HCT116 (cell line): ENCODE measurements around the gene PPARGC1A. TPM values are rescaled to one million over a fixed set of nuclear protein-coding genes. Genes with fewer than 3 reads are reported as not detected.

Experiments used
- ATAC-seq: fragments of 200-7000 bp; cut with Tn5 transposase; 2 replicates; pipeline ENCODE4 v1.9.1; 2020; ENCODE audit warnings: mild to moderate bottlenecking, moderate library complexity
- BruUV-seq: library from RNA; stranded (reverse); fragments of 400-500 nt; replicated peaks from 2 replicates; lab custom pipeline; 2021; lab: Mats Ljungman, UMichigan
- CTCF ChIA-PET: fragments of 300-600 bp; sonication (Branson Sonifier 250); formaldehyde crosslinking; loops from one replicate; lab custom pipeline; 2021; ENCODE audit warnings: antibody characterized with exemption; lab: Charles Lee
- POLR2A ChIA-PET: fragments of 300-600, 350-600 bp; sonication (Branson Sonifier 250); formaldehyde crosslinking; loops from one replicate; lab custom pipeline; 2021; ENCODE audit warnings: antibody characterized with exemption; lab: Charles Lee
- RAD21 ChIA-PET, 2 experiments: fragments of 300-600 bp; sonication (Branson Sonifier 250); formaldehyde crosslinking; loops; one replicate each; lab custom pipeline; 2023; ENCODE audit warnings: low total read pairs in 2 of 2; ENCODE audit not compliant: uncharacterized antibody in 2 of 2, unreplicated experiment in 2 of 2, low non-redundant PET in 1 of 2; lab: Charles Lee
- DNase-seq: peaks from one replicate; pipeline ENCODE4 v3.0.0-alpha.2; 2010; ENCODE audit warnings: low read depth, low spot score
- H2AFZ ChIP-seq: fragments of 200-600 bp; shearing (Covaris generic), sonication (generic); 2 replicates; pipeline ENCODE4 v1.6.1; 2017; ENCODE audit warnings: low read depth, mixed run types, mixed read lengths, antibody characterized with exemption, low read length; ENCODE audit not compliant: poor library complexity, severe bottlenecking
- H3K27ac ChIP-seq: 2 replicates; pipeline ENCODE4 v1.5.1; 2012; ENCODE audit warnings: low read depth, low read length
- H3K27me3 ChIP-seq: fragments of 200-600 bp; sonication (generic); 2 replicates; pipeline ENCODE4 v1.6.1; 2016; ENCODE audit warnings: mixed run types, low read length, mixed read lengths; ENCODE audit not compliant: insufficient read depth
- H3K36me3 ChIP-seq, 2 experiments: fragments of 200-500 bp in 1 of 2; fragments of 200-600 bp in 1 of 2; sonication (Bioruptor generic) in 1 of 2; sonication (generic) in 1 of 2; 2 replicates each; pipeline versions ENCODE4 v1.5.1 to v1.6.1; 2014 to 2016; ENCODE audit warnings: low read length in 2 of 2, inconsistent platforms in 1 of 2, mixed read lengths in 1 of 2, mixed run types in 1 of 2; ENCODE audit not compliant: insufficient read depth in 2 of 2, control insufficient read depth in 1 of 2
- H3K4me1 ChIP-seq, 2 experiments: fragments of 200-600 bp in 1 of 2; sonication (generic) in 1 of 2; 2 replicates each; pipeline versions ENCODE4 v1.5.1 to v1.6.1; 2012 to 2017; ENCODE audit warnings: low read length in 2 of 2, inconsistent platforms in 1 of 2, mild to moderate bottlenecking in 1 of 2, mixed read lengths in 1 of 2, mixed run types in 1 of 2, moderate library complexity in 1 of 2; ENCODE audit not compliant: insufficient read depth in 2 of 2, control insufficient read depth in 1 of 2
- H3K4me2 ChIP-seq: fragments of 200-600 bp; sonication (generic); 2 replicates; pipeline ENCODE4 v1.6.1; 2017; ENCODE audit warnings: mixed run types, low read length, mixed read lengths
- H3K4me3 ChIP-seq, 2 experiments: fragments of 200-600 bp in 1 of 2; sonication (generic) in 1 of 2; replicated peaks in 1 of 2; 2 replicates each; pipeline ENCODE4 v1.5.1; 2011 to 2016; ENCODE audit warnings: low read length in 2 of 2, control low read depth in 1 of 2, low read depth in 1 of 2, mild to moderate bottlenecking in 1 of 2, mixed read lengths in 1 of 2, mixed run types in 1 of 2
- H3K79me2 ChIP-seq: fragments of 200-600 bp; sonication (generic); 2 replicates; pipeline ENCODE4 v1.6.1; 2017; ENCODE audit warnings: mild to moderate bottlenecking, mixed run types, low read length, moderate library complexity, mixed read lengths; ENCODE audit not compliant: insufficient read depth
- H3K9ac ChIP-seq: fragments of 200-600 bp; sonication (generic); 2 replicates; pipeline ENCODE4 v1.6.1; 2016; ENCODE audit warnings: low read length, mixed read lengths
- H3K9me2 ChIP-seq: fragments of 200-600 bp; sonication (generic), shearing (Covaris generic); 2 replicates; pipeline ENCODE4 v1.6.1; 2017; ENCODE audit warnings: mixed run types, mild to moderate bottlenecking, moderate library complexity; ENCODE audit not compliant: insufficient read depth
- H3K9me3 ChIP-seq, 2 experiments: fragments of 200-500 bp in 1 of 2; fragments of 200-600 bp in 1 of 2; sonication (Bioruptor generic) in 1 of 2; sonication (generic) in 1 of 2; 2 replicates each; pipeline ENCODE4 v1.6.1; 2014 to 2017; ENCODE audit warnings: low read length in 2 of 2, mixed read lengths in 2 of 2, inconsistent platforms in 1 of 2, low read depth in 1 of 2, mild to moderate bottlenecking in 1 of 2, mixed run types in 1 of 2, moderate library complexity in 1 of 2; ENCODE audit not compliant: control insufficient read depth in 1 of 2, insufficient read depth in 1 of 2
- H4K20me1 ChIP-seq: fragments of 200-600 bp; sonication (generic), shearing (Covaris generic); 2 replicates; pipeline ENCODE4 v1.6.1; 2017; ENCODE audit warnings: mixed run types, mild to moderate bottlenecking, moderate library complexity; ENCODE audit not compliant: insufficient read depth
- CBX3 ChIP-seq: IDR thresholded peaks from 2 replicates; pipeline ENCODE4 v1.6.1; 2012; ENCODE audit warnings: low read depth
- EGR1 ChIP-seq: IDR thresholded peaks from 2 replicates; pipeline ENCODE4 v1.6.1; 2012; ENCODE audit warnings: low read depth
- ELF1 ChIP-seq: IDR thresholded peaks from 2 replicates; pipeline ENCODE4 v1.6.1; 2012; ENCODE audit warnings: low read depth, borderline replicate concordance
- EZH2 ChIP-seq: fragments of 200-600 bp; sonication (generic); IDR thresholded peaks from 2 replicates; pipeline ENCODE4 v1.6.1; 2017; ENCODE audit warnings: antibody characterized with exemption, mixed run types
- JUND ChIP-seq: IDR thresholded peaks from 2 replicates; pipeline ENCODE4 v1.6.1; 2012
- MAX ChIP-seq: IDR thresholded peaks from 2 replicates; pipeline ENCODE4 v1.6.1; 2012
- POLR2A ChIP-seq: IDR thresholded peaks from 2 replicates; pipeline ENCODE4 v1.7.0; 2011; ENCODE audit warnings: borderline replicate concordance; ENCODE audit not compliant: insufficient read depth, insufficient read length; ENCODE audit errors: extremely low read depth
- SIN3A ChIP-seq: IDR thresholded peaks from 2 replicates; pipeline ENCODE4 v1.6.1; 2012; ENCODE audit warnings: low read depth
- SP1 ChIP-seq: IDR thresholded peaks from 2 replicates; pipeline ENCODE4 v1.6.1; 2012; ENCODE audit warnings: low read depth
- SRF ChIP-seq: IDR thresholded peaks from 2 replicates; pipeline ENCODE4 v1.6.1; 2012; ENCODE audit warnings: low read depth
- ZFX ChIP-seq: fragments of 450-650 bp; IDR thresholded peaks from 2 replicates; pipeline ENCODE4 v1.6.1; 2017
- ZNF274 ChIP-seq: fragments of 200-500 bp; sonication (Bioruptor generic); IDR thresholded peaks from 2 replicates; pipeline ENCODE4 v1.6.1; 2014; ENCODE audit warnings: mild to moderate bottlenecking, low read depth, low read length, inconsistent platforms
- intact Hi-C: fragments of 100-400 bp; cut with micrococcal nuclease; formaldehyde crosslinking; loops from 2 replicates; pipeline ENCODE4 v1.10.0; 2022
- total RNA-seq: library from RNA; stranded (reverse); gene quantifications from one replicate; pipeline ENCODE4 v1.2.1, GENCODE V29; 2021; ENCODE audit not compliant: unreplicated experiment
- TF ChIP-seq, protein P1 (sequence below): IDR thresholded peaks from 2 replicates; pipeline ENCODE4 v1.6.1; 2012; ENCODE audit warnings: low read depth
- TF ChIP-seq, protein P2 (sequence below), 3 experiments: fragments of 200-600 bp in 1 of 3; sonication (generic) in 1 of 3; IDR thresholded peaks in 2 of 3; conservative IDR thresholded peaks in 1 of 3; 2 replicates each; pipeline ENCODE4 v1.5.1; 2012 to 2017; ENCODE audit warnings: low read depth in 2 of 3, low read length in 2 of 3, antibody characterized with exemption in 1 of 3, borderline replicate concordance in 1 of 3, control low read depth in 1 of 3, mild to moderate bottlenecking in 1 of 3, mixed read lengths in 1 of 3, mixed run types in 1 of 3, moderate library complexity in 1 of 3; ENCODE audit not compliant: insufficient read depth in 1 of 3
- TF ChIP-seq, protein P3 (sequence below): IDR thresholded peaks from 2 replicates; pipeline ENCODE4 v1.6.1; 2012

PPARGC1A gene
- total RNA-seq, 1 experiment from 2014 or later, result not detected

GRCh38 chr4:23853986-23854660 lies 35.7 kb downstream of the PPARGC1A start:
- Histone ChIP-seq H2AFZ (no peak overlapping the region), H3K4me3 (no peak overlapping the region), H3K27ac (no peak overlapping the region), H3K27me3 (no peaks in the 10 kb centered on the region), H3K9ac (no peak overlapping the region), H3K9me2 (no peaks in the 10 kb centered on the region), H4K20me1 (no peaks in the 10 kb centered on the region), H3K9me3 (peaks cover 7 to 22% of the 10 kb centered on the region in 2 experiments; a peak in 2 of 4 replicates), H3K79me2 (no peaks in the 10 kb centered on the region), H3K4me2 (no peak overlapping the region), H3K4me1 (no peaks in the 10 kb centered on the region), H3K36me3 (no peaks in the 10 kb centered on the region)
- no TSS peak for BruUV-seq
- POLR2A ChIA-PET, result no interaction called here
- ATAC-seq, result no peak
- no peak for DNase-seq
- RAD21 ChIA-PET, result no interaction called here
- intact Hi-C loops, result no loop called here
- CTCF ChIA-PET, result no interaction called here
- TF ChIP-seq EGR1 (no peak), ZNF274 (no peak), CBX3 (no peak), SP1 (no peak), POLR2A (no peak)

GRCh38 chr4:23851464-23851863 lies 38.4 kb downstream of the PPARGC1A start:
- H3K9me3 ChIP-seq, result peaks cover 5 to 18% of the 10 kb centered on the region in 2 experiments; a peak in 2 of 4 replicates
- no peaks in the 10 kb centered on the region for H3K36me3 ChIP-seq
- BruUV-seq, result no TSS peak
- H3K27ac ChIP-seq, result no peak overlapping the region
- H3K4me3 ChIP-seq, result no peak overlapping the region
- no peak overlapping the region for H2AFZ ChIP-seq
- intact Hi-C loops, result no loop called here
- H3K9ac ChIP-seq, result no peak overlapping the region
- ATAC-seq (no peak), DNase-seq (no peak)
- RAD21 ChIA-PET, result no interaction called here
- H4K20me1 ChIP-seq, result no peaks in the 10 kb centered on the region
- no peak overlapping the region for H3K4me2 ChIP-seq
- H3K27me3 ChIP-seq, result no peaks in the 10 kb centered on the region
- CTCF ChIA-PET, result no interaction called here
- H3K4me1 ChIP-seq, result no peaks in the 10 kb centered on the region
- POLR2A ChIA-PET, result no interaction called here
- H3K9me2 ChIP-seq, result no peaks in the 10 kb centered on the region
- no peaks in the 10 kb centered on the region for H3K79me2 ChIP-seq
- TF ChIP-seq ELF1 (no peak), ZNF274 (no peak), SRF (no peak), SIN3A (no peak), CBX3 (no peak), POLR2A (no peak), EZH2 (no peak), JUND (no peak), ZFX (no peak), MAX (no peak)
- TF ChIP-seq, protein P1, sequence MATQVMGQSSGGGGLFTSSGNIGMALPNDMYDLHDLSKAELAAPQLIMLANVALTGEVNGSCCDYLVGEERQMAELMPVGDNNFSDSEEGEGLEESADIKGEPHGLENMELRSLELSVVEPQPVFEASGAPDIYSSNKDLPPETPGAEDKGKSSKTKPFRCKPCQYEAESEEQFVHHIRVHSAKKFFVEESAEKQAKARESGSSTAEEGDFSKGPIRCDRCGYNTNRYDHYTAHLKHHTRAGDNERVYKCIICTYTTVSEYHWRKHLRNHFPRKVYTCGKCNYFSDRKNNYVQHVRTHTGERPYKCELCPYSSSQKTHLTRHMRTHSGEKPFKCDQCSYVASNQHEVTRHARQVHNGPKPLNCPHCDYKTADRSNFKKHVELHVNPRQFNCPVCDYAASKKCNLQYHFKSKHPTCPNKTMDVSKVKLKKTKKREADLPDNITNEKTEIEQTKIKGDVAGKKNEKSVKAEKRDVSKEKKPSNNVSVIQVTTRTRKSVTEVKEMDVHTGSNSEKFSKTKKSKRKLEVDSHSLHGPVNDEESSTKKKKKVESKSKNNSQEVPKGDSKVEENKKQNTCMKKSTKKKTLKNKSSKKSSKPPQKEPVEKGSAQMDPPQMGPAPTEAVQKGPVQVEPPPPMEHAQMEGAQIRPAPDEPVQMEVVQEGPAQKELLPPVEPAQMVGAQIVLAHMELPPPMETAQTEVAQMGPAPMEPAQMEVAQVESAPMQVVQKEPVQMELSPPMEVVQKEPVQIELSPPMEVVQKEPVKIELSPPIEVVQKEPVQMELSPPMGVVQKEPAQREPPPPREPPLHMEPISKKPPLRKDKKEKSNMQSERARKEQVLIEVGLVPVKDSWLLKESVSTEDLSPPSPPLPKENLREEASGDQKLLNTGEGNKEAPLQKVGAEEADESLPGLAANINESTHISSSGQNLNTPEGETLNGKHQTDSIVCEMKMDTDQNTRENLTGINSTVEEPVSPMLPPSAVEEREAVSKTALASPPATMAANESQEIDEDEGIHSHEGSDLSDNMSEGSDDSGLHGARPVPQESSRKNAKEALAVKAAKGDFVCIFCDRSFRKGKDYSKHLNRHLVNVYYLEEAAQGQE, result no peak
- TF ChIP-seq, protein P2, sequence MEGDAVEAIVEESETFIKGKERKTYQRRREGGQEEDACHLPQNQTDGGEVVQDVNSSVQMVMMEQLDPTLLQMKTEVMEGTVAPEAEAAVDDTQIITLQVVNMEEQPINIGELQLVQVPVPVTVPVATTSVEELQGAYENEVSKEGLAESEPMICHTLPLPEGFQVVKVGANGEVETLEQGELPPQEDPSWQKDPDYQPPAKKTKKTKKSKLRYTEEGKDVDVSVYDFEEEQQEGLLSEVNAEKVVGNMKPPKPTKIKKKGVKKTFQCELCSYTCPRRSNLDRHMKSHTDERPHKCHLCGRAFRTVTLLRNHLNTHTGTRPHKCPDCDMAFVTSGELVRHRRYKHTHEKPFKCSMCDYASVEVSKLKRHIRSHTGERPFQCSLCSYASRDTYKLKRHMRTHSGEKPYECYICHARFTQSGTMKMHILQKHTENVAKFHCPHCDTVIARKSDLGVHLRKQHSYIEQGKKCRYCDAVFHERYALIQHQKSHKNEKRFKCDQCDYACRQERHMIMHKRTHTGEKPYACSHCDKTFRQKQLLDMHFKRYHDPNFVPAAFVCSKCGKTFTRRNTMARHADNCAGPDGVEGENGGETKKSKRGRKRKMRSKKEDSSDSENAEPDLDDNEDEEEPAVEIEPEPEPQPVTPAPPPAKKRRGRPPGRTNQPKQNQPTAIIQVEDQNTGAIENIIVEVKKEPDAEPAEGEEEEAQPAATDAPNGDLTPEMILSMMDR (IDR thresholded peaks at IDR 0.05 in 2 of 3, conservative IDR thresholded peaks at IDR 0.05 in 1 of 3; ENCODE audit: borderline replicate concordance in 1 of 3, insufficient read depth in 1 of 3, low read depth in 2 of 3, low read length in 2 of 3), result no peak
- TF ChIP-seq, protein P3, sequence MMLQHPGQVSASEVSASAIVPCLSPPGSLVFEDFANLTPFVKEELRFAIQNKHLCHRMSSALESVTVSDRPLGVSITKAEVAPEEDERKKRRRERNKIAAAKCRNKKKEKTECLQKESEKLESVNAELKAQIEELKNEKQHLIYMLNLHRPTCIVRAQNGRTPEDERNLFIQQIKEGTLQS, result no peak
